Kidney (tissue), 14 donors: ENCODE measurements around the gene MAGOH. TPM values are rescaled to one million over a fixed set of nuclear protein-coding genes. Genes with fewer than 3 reads are reported as not detected.

ENCODE experiments used
- DNase-seq, 5 donors: peaks; one replicate each; pipeline ENCODE4 v3.0.0-alpha.2; 2013 to 2020
- FAIRE-seq: peaks from 2 replicates; lab custom pipeline; 2012; peaks lifted over from hg19 to GRCh38; lab: Jason Lieb, UNC
- H3K27ac ChIP-seq, 2 donors: one replicate each; pipeline ENCODE4 v1.7.0; 2013; ENCODE audit warnings: low read depth in 2 of 2, low read length in 2 of 2, inconsistent platforms in 1 of 2
- H3K27me3 ChIP-seq: one replicate; pipeline ENCODE4 v1.7.1; 2013; ENCODE audit warnings: low read length, inconsistent platforms; ENCODE audit not compliant: control insufficient read depth, insufficient read depth
- H3K36me3 ChIP-seq, 3 donors: one replicate each; pipeline versions ENCODE4 v1.7.0 to v1.7.1; 2013; ENCODE audit warnings: low read length in 3 of 3, control low read depth in 1 of 3, inconsistent platforms in 1 of 3; ENCODE audit not compliant: insufficient read depth in 3 of 3, control insufficient read depth in 2 of 3
- H3K4me1 ChIP-seq, 3 donors: one replicate each; pipeline versions ENCODE4 v1.7.0 to v1.7.1; 2013; ENCODE audit warnings: low read length in 3 of 3, inconsistent platforms in 1 of 3, low read depth in 1 of 3; ENCODE audit not compliant: control insufficient read depth in 2 of 3, insufficient read depth in 2 of 3
- H3K4me3 ChIP-seq, 3 donors: one replicate each; pipeline versions ENCODE4 v1.7.0 to v1.8.1; 2013; ENCODE audit warnings: low read length in 3 of 3, control low read depth in 1 of 3, inconsistent platforms in 1 of 3
- H3K9ac ChIP-seq, 3 donors: one replicate each; pipeline versions ENCODE4 v1.7.0 to v1.7.1; 2013; ENCODE audit warnings: low read length in 3 of 3, control low read depth in 1 of 3, inconsistent platforms in 1 of 3
- H3K9me3 ChIP-seq, 3 donors: one replicate each; pipeline versions ENCODE4 v1.7.0 to v1.7.1; 2013; ENCODE audit warnings: low read length in 3 of 3, control low read depth in 1 of 3, inconsistent platforms in 1 of 3; ENCODE audit not compliant: control insufficient read depth in 2 of 3, insufficient read depth in 1 of 3
- intact Hi-C: fragments of 100-400 bp; cut with DNase I; formaldehyde crosslinking; loops from one replicate; pipeline ENCODE4 v1.11.1; 2022
- polyA plus RNA-seq: library from polyadenylated mRNA; stranded (reverse); fragments of 350-450 nt; fragmentation: Illumina TruSeq; extraction: RNeasy Lipid Tissue Mini Kit (QIAGEN cat#74804); gene quantifications from one replicate; pipeline ENCODE4 v1.2.3, GENCODE V29; 2014; ENCODE audit warnings: low read depth, low replicate concordance; ENCODE audit not compliant: insufficient read depth
- total RNA-seq: library from RNA; stranded (reverse); fragmentation: NEBNext Ultra II Directional; extraction: Animal tissue kit (Norgen Biotek cat#: 25700); gene quantifications from one replicate; pipeline ENCODE4 v1.2.1, GENCODE V29; 2021
- TF ChIP-seq, protein P1 (sequence below): IDR thresholded peaks from 3 replicates; pipeline ENCODE4 v1.5.1; 2012; ENCODE audit warnings: mild to moderate bottlenecking, moderate library complexity, borderline replicate concordance; ENCODE audit not compliant: insufficient read depth; ENCODE audit errors: extremely low read depth
- donor health status: control.
- donor health status: control.
- donor health status: control.
- donor health status: control.
- donor health status: control.
- donor health status: DM: yes; HTN: yes; CAD: no.
- donor health status: Normal renal cell carcinoma (clear cell type).

Gene MAGOH
- total and polyA plus RNA-seq, 2 donors from 2014 or later: 39.4 to 64.6 TPM

- DNase-seq (no peak), FAIRE-seq (no peak)
- no peaks in the 10 kb centered on the region for H3K36me3 ChIP-seq
- H3K27ac ChIP-seq: no peak overlapping the region
- H3K9me3 ChIP-seq: no peaks in the 10 kb centered on the region
- no peaks in the 10 kb centered on the region for H3K27me3 ChIP-seq
- no peaks in the 10 kb centered on the region for H3K4me1 ChIP-seq
- H3K4me3 ChIP-seq: no peak overlapping the region
- TF ChIP-seq, protein P1, sequence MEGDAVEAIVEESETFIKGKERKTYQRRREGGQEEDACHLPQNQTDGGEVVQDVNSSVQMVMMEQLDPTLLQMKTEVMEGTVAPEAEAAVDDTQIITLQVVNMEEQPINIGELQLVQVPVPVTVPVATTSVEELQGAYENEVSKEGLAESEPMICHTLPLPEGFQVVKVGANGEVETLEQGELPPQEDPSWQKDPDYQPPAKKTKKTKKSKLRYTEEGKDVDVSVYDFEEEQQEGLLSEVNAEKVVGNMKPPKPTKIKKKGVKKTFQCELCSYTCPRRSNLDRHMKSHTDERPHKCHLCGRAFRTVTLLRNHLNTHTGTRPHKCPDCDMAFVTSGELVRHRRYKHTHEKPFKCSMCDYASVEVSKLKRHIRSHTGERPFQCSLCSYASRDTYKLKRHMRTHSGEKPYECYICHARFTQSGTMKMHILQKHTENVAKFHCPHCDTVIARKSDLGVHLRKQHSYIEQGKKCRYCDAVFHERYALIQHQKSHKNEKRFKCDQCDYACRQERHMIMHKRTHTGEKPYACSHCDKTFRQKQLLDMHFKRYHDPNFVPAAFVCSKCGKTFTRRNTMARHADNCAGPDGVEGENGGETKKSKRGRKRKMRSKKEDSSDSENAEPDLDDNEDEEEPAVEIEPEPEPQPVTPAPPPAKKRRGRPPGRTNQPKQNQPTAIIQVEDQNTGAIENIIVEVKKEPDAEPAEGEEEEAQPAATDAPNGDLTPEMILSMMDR: no peak
- intact Hi-C loops: no loop called here
- H3K9ac ChIP-seq: no peak overlapping the region
Observed at GRCh38 chr1:53244141-53244540, 5.8 kb upstream of the MAGOH start.

GRCh38 chr1:53242381-53242780 lies 4.1 kb upstream of the MAGOH start:
- H3K4me1 ChIP-seq: peaks cover 0 to 4% (median 0%) of the 10 kb centered on the region in 3 donors
- TF ChIP-seq, protein P1: no peak
- no peak for DNase-seq
- no peaks in the 10 kb centered on the region for H3K27me3 ChIP-seq
- H3K36me3 ChIP-seq: no peaks in the 10 kb centered on the region
- no peak overlapping the region for H3K9ac ChIP-seq
- H3K27ac ChIP-seq: no peak overlapping the region
- intact Hi-C loops: no loop called here
- no peak for FAIRE-seq
- no peaks in the 10 kb centered on the region for H3K9me3 ChIP-seq
- H3K4me3 ChIP-seq: no peak overlapping the region

DNA sequence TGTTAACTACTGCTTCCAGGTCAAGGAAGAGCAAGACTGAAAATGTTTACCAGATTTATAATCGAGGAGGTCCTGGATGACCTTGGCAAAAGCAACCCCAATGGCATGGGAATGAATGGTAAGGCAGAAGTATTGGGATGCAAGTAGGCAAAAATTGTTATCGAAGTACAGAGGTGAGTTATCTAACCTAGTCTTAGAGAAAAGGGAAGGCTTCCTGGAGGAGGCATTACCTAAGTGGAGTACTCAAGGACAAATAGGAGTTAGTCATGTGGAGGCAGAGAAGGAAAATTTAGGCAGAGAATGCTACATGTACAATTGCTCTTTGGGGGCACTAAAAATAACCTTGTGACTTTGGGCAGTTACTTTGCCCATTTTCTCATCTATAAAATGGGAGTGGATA lies 3.5 kb upstream of the MAGOH start:
- H3K4me3 ChIP-seq: no peak overlapping the region
- TF ChIP-seq, protein P1: no peak

GRCh38 chr1:53237638-53238037 lies 680 bp downstream of the MAGOH start:
- DNase-seq (peak in 1 of 5 donors; percentile 19), FAIRE-seq (no peak)
- peak overlapping the region; percentile 97 to 99 (median 99) for H3K4me3 ChIP-seq
- peaks cover 0 to 8% (median 4%) of the 10 kb centered on the region in 3 donors for H3K4me1 ChIP-seq
- TF ChIP-seq, protein P1: no peak
- peaks cover 4 to 20% (median 16%) of the 10 kb centered on the region in 3 donors for H3K36me3 ChIP-seq
- intact Hi-C loops: no loop called here
- H3K9me3 ChIP-seq: no peaks in the 10 kb centered on the region
- peak overlapping the region; percentile 93 to 98 (median 98) for H3K9ac ChIP-seq
- H3K27me3 ChIP-seq: no peaks in the 10 kb centered on the region
- no peak overlapping the region for H3K27ac ChIP-seq

More for the DNA sequence above, 3.5 kb upstream of the MAGOH start:
- Histone ChIP-seq H3K9me3 (no peaks in the 10 kb centered on the region), H3K36me3 (no peaks in the 10 kb centered on the region), H3K27ac (no peak overlapping the region), H3K4me1 (peaks cover 0 to 4% (median 0%) of the 10 kb centered on the region in 3 donors), H3K9ac (no peak overlapping the region), H3K27me3 (no peaks in the 10 kb centered on the region)
- DNase-seq: no peak
- intact Hi-C loops: no loop called here
- no peak for FAIRE-seq
